Measurements from ENCODE around the gene TLE2.

DNA sequence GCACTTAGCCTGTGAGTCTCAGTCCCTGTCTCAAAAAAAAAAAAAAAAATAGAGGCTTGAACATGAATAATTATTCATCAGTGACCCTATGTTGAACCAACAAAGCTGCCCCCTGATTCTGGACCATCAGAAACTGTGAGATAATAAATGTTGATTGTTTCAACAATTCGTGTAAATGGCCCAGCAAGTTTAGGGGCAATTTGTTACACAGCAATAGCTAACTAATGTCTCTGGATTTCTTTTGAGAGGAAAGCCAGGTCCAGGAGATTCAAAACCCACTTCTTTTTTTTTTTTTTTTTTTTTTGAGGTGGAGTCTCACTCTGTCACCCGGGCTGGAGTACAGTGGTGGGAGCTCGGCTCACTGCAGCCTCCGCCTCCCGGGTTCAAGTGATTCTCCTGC lies 64.2 kb downstream of the TLE2 start:
- TF ChIP-seq YY1 (IDR thresholded peaks at IDR 0.05; ENCODE audit: insufficient read depth, insufficient read length) = no peak
- TF ChIP-seq ZNF274 (IDR thresholded peaks at IDR 0.05; ENCODE audit: low read depth, low read length) = no peak
- TF ChIP-seq SUZ12 (IDR thresholded peaks at IDR 0.05; ENCODE audit: extremely low read depth, insufficient read depth, insufficient read length) = no peak
